GM12878 (cell line): ENCODE results near the gene ENDOV. TPM values are rescaled to one million over a fixed set of nuclear protein-coding genes. Genes with fewer than 3 reads are reported as not detected.

Experiments used
- ATAC-seq: fragments of 200-7000 bp; cut with Tn5 transposase; 3 replicates; pipeline ENCODE4 v1.9.1; 2020; ENCODE audit warnings: mild to moderate bottlenecking, moderate library complexity
- BruUV-seq: library from RNA; stranded (reverse); fragments of 400-500 nt; replicated peaks from 2 replicates; lab custom pipeline; 2021; lab: Mats Ljungman, UMichigan
- CTCF ChIA-PET: fragments of 300-600 bp; sonication (Branson Sonifier 250); formaldehyde crosslinking; extraction: SDS; loops from one replicate; lab custom pipeline; 2021; ENCODE audit warnings: inconsistent platforms; lab: Yijun Ruan, JAX
- POLR2A ChIA-PET: fragments of 350-600 bp; formaldehyde crosslinking; extraction: SDS; loops from one replicate; lab custom pipeline; 2021; ENCODE audit warnings: inconsistent platforms; lab: Charles Lee
- RAD21 ChIA-PET: fragments of 300-600 bp; sonication (Branson Sonifier 250); formaldehyde crosslinking; loops from one replicate; lab custom pipeline; 2023; ENCODE audit warnings: antibody characterized with exemption; ENCODE audit not compliant: unreplicated experiment; lab: Charles Lee
- SMC1A ChIA-PET: fragments of 300-600 bp; sonication (Branson Sonifier 250); formaldehyde crosslinking; loops from one replicate; lab custom pipeline; 2023; ENCODE audit not compliant: unreplicated experiment, uncharacterized antibody; lab: Charles Lee
- DNase-seq: peaks from one replicate; pipeline ENCODE4 v3.0.0-alpha.2; 2011; ENCODE audit warnings: low read depth, low spot score
- FAIRE-seq: peaks from 3 replicates; lab custom pipeline; 2011; peaks lifted over from hg19 to GRCh38; lab: Jason Lieb, UNC
- H2AFZ ChIP-seq: 2 replicates; pipeline ENCODE4 v1.6.0; 2011; ENCODE audit warnings: low read depth, low read length, control low read depth; ENCODE audit not compliant: control insufficient read depth
- H3K27ac ChIP-seq: 2 replicates; pipeline ENCODE4 v1.5.1; 2011; ENCODE audit warnings: control low read depth; ENCODE audit not compliant: control insufficient read depth, insufficient read depth
- H3K27me3 ChIP-seq, 2 experiments: replicated peaks in 1 of 2; 2 replicates each; pipeline versions ENCODE4 v1.6.0 to v1.6.1; 2011; ENCODE audit warnings: low read length in 1 of 2; ENCODE audit not compliant: control insufficient read depth in 2 of 2, insufficient read depth in 2 of 2
- H3K36me3 ChIP-seq, 2 experiments: 2 replicates each; pipeline ENCODE4 v1.5.1; 2011; ENCODE audit warnings: low read length in 1 of 2; ENCODE audit not compliant: control insufficient read depth in 2 of 2, insufficient read depth in 2 of 2
- H3K4me1 ChIP-seq: 2 replicates; pipeline ENCODE4 v1.6.1; 2011; ENCODE audit warnings: mild to moderate bottlenecking, low read length, moderate library complexity, mixed read lengths; ENCODE audit not compliant: control insufficient read depth, insufficient read depth
- H3K4me2 ChIP-seq: 2 replicates; pipeline ENCODE4 v1.6.0; 2011; ENCODE audit warnings: control low read depth; ENCODE audit not compliant: control insufficient read depth, insufficient read depth
- H3K4me3 ChIP-seq: fragments of 200-600 bp; sonication (generic); 2 replicates; pipeline ENCODE4 v1.5.1; 2016
- H3K79me2 ChIP-seq: 2 replicates; pipeline ENCODE4 v1.6.0; 2011; ENCODE audit warnings: low read length; ENCODE audit not compliant: control insufficient read depth, insufficient read depth
- H3K9ac ChIP-seq: 2 replicates; pipeline ENCODE4 v1.8.0; 2011; ENCODE audit warnings: low read length, control low read depth, mixed read lengths; ENCODE audit not compliant: control insufficient read depth, insufficient read depth
- H3K9me3 ChIP-seq: replicated peaks from 3 replicates; pipeline ENCODE4 v1.5.1; 2011; ENCODE audit warnings: mild to moderate bottlenecking, low read length; ENCODE audit not compliant: control insufficient read depth, insufficient read depth
- H4K20me1 ChIP-seq: 2 replicates; pipeline ENCODE4 v1.6.0; 2011; ENCODE audit not compliant: control insufficient read depth, insufficient read depth
- BACH1 ChIP-seq: fragments of 450-650 bp; IDR thresholded peaks from 2 replicates; pipeline ENCODE4 v1.6.1; 2017; ENCODE audit warnings: mild to moderate bottlenecking, borderline replicate concordance
- CHD4 ChIP-seq: fragments of 200-600 bp; sonication (generic); IDR thresholded peaks from 2 replicates; pipeline ENCODE4 v1.6.1; 2016; ENCODE audit warnings: mild to moderate bottlenecking
- E4F1 ChIP-seq: fragments of 450-650 bp; IDR thresholded peaks from 2 replicates; pipeline ENCODE4 v1.6.1; 2018; ENCODE audit warnings: borderline replicate concordance, mild to moderate bottlenecking; ENCODE audit not compliant: partially characterized antibody
- EP300 ChIP-seq, 2 experiments: fragments of 150-350 bp in 1 of 2; IDR thresholded peaks; 2 replicates each; pipeline ENCODE4 v1.6.1; 2011 to 2012; ENCODE audit warnings: low read depth in 2 of 2, low read length in 2 of 2, borderline replicate concordance in 1 of 2, improper control_type of control experiment in 1 of 2, inconsistent platforms in 1 of 2; ENCODE audit not compliant: control insufficient read depth in 1 of 2
- IRF3 ChIP-seq: fragments of 450-650 bp; IDR thresholded peaks from 2 replicates; pipeline ENCODE4 v1.6.1; 2014; ENCODE audit warnings: mild to moderate bottlenecking
- MTA2 ChIP-seq: fragments of 450-650 bp; IDR thresholded peaks from 2 replicates; pipeline ENCODE4 v1.6.1; 2016; ENCODE audit warnings: low read depth, mild to moderate bottlenecking, moderate library complexity
- MTA3 ChIP-seq: IDR thresholded peaks from 2 replicates; pipeline ENCODE4 v1.6.1; 2012; ENCODE audit warnings: low read length, inconsistent platforms, borderline replicate concordance
- PRDM15 ChIP-seq: fragments of 450-650 bp; formaldehyde crosslinking; IDR thresholded peaks from 2 replicates; pipeline ENCODE4 v1.4.0; 2020; ENCODE audit warnings: mild to moderate bottlenecking, moderate library complexity
- RCOR1 ChIP-seq: conservative IDR thresholded peaks from 2 replicates; pipeline ENCODE4 v1.6.1; 2012; ENCODE audit warnings: low read depth, low read length, improper control_type of control experiment
- RFX5 ChIP-seq: IDR thresholded peaks from 2 replicates; pipeline ENCODE4 v1.6.1; 2011; ENCODE audit warnings: low read depth, low read length, improper control_type of control experiment
- SKIL ChIP-seq: fragments of 450-650 bp; IDR thresholded peaks from 2 replicates; pipeline ENCODE4 v1.6.1; 2017; ENCODE audit warnings: mild to moderate bottlenecking, low read depth, inconsistent platforms; ENCODE audit not compliant: poor library complexity, severe bottlenecking
- TCF7 ChIP-seq: IDR thresholded peaks from 2 replicates; pipeline ENCODE4 v1.6.1; 2014; ENCODE audit warnings: antibody characterized with exemption, borderline replicate concordance
- USF1 ChIP-seq: IDR thresholded peaks from 2 replicates; pipeline ENCODE4 v1.6.1; 2011; ENCODE audit warnings: borderline replicate concordance, low read depth, mild to moderate bottlenecking, moderate library complexity, mixed read lengths, low read length; ENCODE audit not compliant: insufficient read depth; ENCODE audit errors: extremely low read length
- ZNF384 ChIP-seq: IDR thresholded peaks from 2 replicates; pipeline ENCODE4 v1.6.1; 2012; ENCODE audit warnings: low read depth, mild to moderate bottlenecking, low read length, improper control_type of control experiment, borderline replicate concordance
- WGBS: methylation state at CpG from one replicate; pipeline ENCODE4 v1.1.6; 2016; ENCODE audit warnings: low lambda C conversion rate; ENCODE audit not compliant: insufficient replicate concordance, insufficient coverage; ENCODE audit errors: missing lambda C conversion rate; 5-methylcytosine and 5-hydroxymethylcytosine counted together
- in situ Hi-C: fragments of 300-500 bp; cut with MboI; formaldehyde crosslinking; loops from 9 replicates; pipeline ENCODE4 v1.14.3; 2018; ENCODE audit warnings: mixed read lengths
- intact Hi-C: fragments of 100-400 bp; cut with micrococcal nuclease; formaldehyde crosslinking; loops from one replicate; pipeline ENCODE4 v1.14.2; 2022; ENCODE audit not compliant: unreplicated experiment
- polyA plus RNA-seq, 11 experiments: library from polyadenylated mRNA; depleted of rRNA in 4 of 11; unstranded in 6 of 11; stranded (reverse) in 5 of 11; fragments of >200 nt; fragmentation: Nextera tagmentation in 4 of 11; fragmentation: Illumina TruSeq in 1 of 11; extraction: Ambion mirVana in 4 of 11; extraction: Trizol in 1 of 11; gene quantifications; 1 replicate in 1 of 11; 2 replicates in 10 of 11; pipeline versions ENCODE4 v1.2.1 to v1.2.3, GENCODE V29; 2011 to 2016; ENCODE audit warnings: inconsistent platforms in 2 of 11, missing spikeins in 2 of 11, low read depth in 1 of 11
- total RNA-seq, 4 experiments: library from RNA; depleted of rRNA in 3 of 4; stranded (reverse); fragments of >200 nt in 3 of 4; fragmentation: Illumina TruSeq in 1 of 4; extraction: Trizol in 1 of 4; gene quantifications; 2 replicates each; pipeline versions ENCODE4 v1.2.1 to v1.2.3, GENCODE V29; 2013 to 2021

Gene ENDOV
- total and polyA plus RNA-seq, 10 of the 15 experiments (the other 5 are each of a cell fraction or from before 2014, with no cell fraction given): 0.63 to 11.9 (median 8.1) TPM

- no peak overlapping the region for H2AFZ ChIP-seq
- no peak overlapping the region for H3K9ac ChIP-seq
- H3K4me1 ChIP-seq: no peaks in the 10 kb centered on the region
- H3K4me3 ChIP-seq: no peak overlapping the region
- H4K20me1 ChIP-seq: no peaks in the 10 kb centered on the region
- no TSS peak for BruUV-seq
- DNase-seq (no peak), FAIRE-seq (no peak), ATAC-seq (no peak)
- no peaks in the 10 kb centered on the region for H3K9me3 ChIP-seq
- SMC1A ChIA-PET: no interaction called here
- CTCF ChIA-PET: no interaction called here
- 53% methylated on average over 7 of the region's 7 CpGs for WGBS
- no peaks in the 10 kb centered on the region for H3K36me3 ChIP-seq
- in situ Hi-C loops: no loop called here
- H3K4me2 ChIP-seq: no peak overlapping the region
- POLR2A ChIA-PET: no interaction called here
- H3K79me2 ChIP-seq: no peaks in the 10 kb centered on the region
- H3K27ac ChIP-seq: no peak overlapping the region
- RAD21 ChIA-PET: no interaction called here
- H3K27me3 ChIP-seq: peaks cover 0 to 12% of the 10 kb centered on the region in 2 experiments
- intact Hi-C loops: no loop called here
- TF ChIP-seq EP300 (IDR thresholded peaks at IDR 0.05; ENCODE audit: borderline replicate concordance in 1 of 2, control insufficient read depth in 1 of 2, low read depth in 2 of 2, low read length in 2 of 2) (no peak), IRF3 (no peak), MTA3 (no peak), PRDM15 (CRISPR knock-in tag) (no peak), ZNF384 (no peak), E4F1 (no peak), CHD4 (no peak), USF1 (no peak), TCF7 (no peak), RFX5 (no peak), RCOR1 (no peak), SKIL (no peak), MTA2 (no peak), BACH1 (no peak)
Measured at GRCh38 chr17:80480248-80480647, 65.3 kb downstream of the ENDOV start.
